ENCODE results near the gene FARS2.

Gene FARS2

GRCh38 chr6:5287205-5287965, 26.1 kb downstream of the FARS2 start:
- no peak for DNase-seq

- no peak for DNase-seq
Observed at GRCh38 chr6:5287966-5288297, 26.6 kb downstream of the FARS2 start.

GRCh38 chr6:5290097-5290496, 28.8 kb downstream of the FARS2 start:
- DNase-seq = no peak

- no peak for DNase-seq
Observed at GRCh38 chr6:5290500-5290899, 29.2 kb downstream of the FARS2 start.

- DNase-seq = no peak
Observed at GRCh38 chr6:5292154-5292553, 30.8 kb downstream of the FARS2 start.

- no peak for DNase-seq
Observed at GRCh38 chr6:5293692-5294091, 32.4 kb downstream of the FARS2 start.

GRCh38 chr6:5294392-5295211, 33.3 kb downstream of the FARS2 start:
- no peak for DNase-seq

- DNase-seq = no peak
Observed at GRCh38 chr6:5295623-5296022, 34.3 kb downstream of the FARS2 start.

- DNase-seq = no peak
Observed at GRCh38 chr6:5300206-5300764, 39.0 kb downstream of the FARS2 start.

GRCh38 chr6:5302220-5302946, 41.1 kb downstream of the FARS2 start:
- no peak for DNase-seq

- no peak for DNase-seq
Observed at GRCh38 chr6:5302995-5303622, 41.8 kb downstream of the FARS2 start.

- DNase-seq = no peak
Observed at GRCh38 chr6:5303682-5304081, 42.4 kb downstream of the FARS2 start.

GRCh38 chr6:5305968-5306626, 44.8 kb downstream of the FARS2 start:
- no peak for DNase-seq

GRCh38 chr6:5307058-5307457, 45.7 kb downstream of the FARS2 start:
- no peak for DNase-seq

GRCh38 chr6:5308066-5308465, 46.8 kb downstream of the FARS2 start:
- no peak for DNase-seq

GRCh38 chr6:5314191-5314865, 53.0 kb downstream of the FARS2 start:
- DNase-seq = no peak

GRCh38 chr6:5315881-5316280, 54.6 kb downstream of the FARS2 start:
- no peak for DNase-seq

- no peak for DNase-seq
Observed at GRCh38 chr6:5316951-5317350, 55.6 kb downstream of the FARS2 start.

GRCh38 chr6:5318617-5319272, 57.4 kb downstream of the FARS2 start:
- no peak for DNase-seq

- DNase-seq = no peak
Observed at GRCh38 chr6:5323979-5324378, 62.7 kb downstream of the FARS2 start.

GRCh38 chr6:5325173-5325572, 63.9 kb downstream of the FARS2 start:
- no peak for DNase-seq

Measured in NCI-H510A treated with DMSO at 0.1 percent for 48 hours (cell line).